ENCODE data around the gene PRKN.

PRKN gene

DNA sequence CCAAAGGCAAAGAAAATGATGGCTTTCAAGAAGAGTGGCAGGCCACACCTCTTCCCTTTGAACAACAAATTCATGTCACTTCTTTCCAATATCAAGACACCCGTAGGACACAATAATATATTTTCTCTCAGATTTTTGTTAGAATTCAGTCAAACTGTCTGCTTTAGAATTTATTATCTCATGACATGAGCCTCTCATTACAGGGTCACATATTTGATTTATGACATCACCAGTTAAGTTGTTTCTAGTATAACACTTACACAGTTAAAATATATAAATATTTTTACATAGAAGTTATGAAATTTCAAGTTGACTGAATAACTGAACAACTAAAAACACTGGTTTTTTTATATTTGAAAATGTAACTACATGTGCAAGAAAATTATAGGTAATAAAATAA is 1133.2 kb downstream of the PRKN start:
- DNase-seq (ENCODE audit: low spot score) = no peak

DNA sequence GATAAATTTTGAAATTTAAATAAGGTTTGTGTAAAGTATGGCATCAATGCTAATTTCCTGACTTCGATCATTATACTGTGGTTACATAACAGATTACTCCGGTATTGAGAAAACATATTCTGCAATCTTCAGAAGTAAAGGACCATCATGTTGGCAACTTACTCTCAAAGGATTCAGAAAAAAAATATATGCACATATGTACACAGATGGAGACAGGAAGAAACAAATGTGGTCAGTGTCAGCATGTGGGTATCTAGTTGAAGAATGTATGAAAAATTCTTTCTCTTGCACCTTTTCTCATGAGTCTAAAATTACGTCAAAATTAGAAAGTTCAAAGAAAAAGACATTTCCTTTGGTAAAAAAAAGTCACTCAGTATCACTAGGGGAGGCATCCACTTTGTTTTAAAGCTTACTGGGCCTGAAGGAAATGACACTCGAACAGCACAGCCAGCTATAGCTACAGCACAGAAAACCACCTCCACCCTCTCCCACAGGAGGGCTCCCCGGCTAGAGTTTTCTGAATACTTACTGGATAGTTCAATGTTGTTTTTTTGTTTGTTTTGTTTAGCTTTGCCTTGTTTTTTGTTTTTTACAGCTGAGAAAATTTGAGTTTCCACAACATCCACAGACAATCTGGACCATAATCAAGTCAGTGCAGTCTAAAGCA is 1136.5 kb downstream of the PRKN start:
- DNase-seq (ENCODE audit: low spot score) = no peak

DNA sequence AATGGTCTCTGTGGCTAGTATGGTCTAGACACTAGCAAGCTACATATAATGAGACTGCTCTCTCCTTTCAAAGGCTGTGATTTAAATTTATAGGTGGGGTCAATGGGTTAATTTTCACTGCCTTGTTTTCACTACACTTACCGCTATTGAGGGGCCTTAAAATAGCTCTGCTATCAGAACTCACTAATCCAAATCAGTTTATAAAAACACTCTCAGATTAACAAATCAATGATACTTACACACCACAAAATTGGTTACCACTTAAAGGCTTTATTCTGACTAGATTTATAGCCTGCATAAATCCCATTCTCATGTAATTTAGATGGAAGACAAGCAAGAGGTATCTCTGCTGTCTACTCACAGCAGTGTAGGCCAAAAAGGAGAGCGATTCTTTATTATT is 1140.7 kb downstream of the PRKN start:
- no peak for DNase-seq (ENCODE audit: low spot score)

DNA sequence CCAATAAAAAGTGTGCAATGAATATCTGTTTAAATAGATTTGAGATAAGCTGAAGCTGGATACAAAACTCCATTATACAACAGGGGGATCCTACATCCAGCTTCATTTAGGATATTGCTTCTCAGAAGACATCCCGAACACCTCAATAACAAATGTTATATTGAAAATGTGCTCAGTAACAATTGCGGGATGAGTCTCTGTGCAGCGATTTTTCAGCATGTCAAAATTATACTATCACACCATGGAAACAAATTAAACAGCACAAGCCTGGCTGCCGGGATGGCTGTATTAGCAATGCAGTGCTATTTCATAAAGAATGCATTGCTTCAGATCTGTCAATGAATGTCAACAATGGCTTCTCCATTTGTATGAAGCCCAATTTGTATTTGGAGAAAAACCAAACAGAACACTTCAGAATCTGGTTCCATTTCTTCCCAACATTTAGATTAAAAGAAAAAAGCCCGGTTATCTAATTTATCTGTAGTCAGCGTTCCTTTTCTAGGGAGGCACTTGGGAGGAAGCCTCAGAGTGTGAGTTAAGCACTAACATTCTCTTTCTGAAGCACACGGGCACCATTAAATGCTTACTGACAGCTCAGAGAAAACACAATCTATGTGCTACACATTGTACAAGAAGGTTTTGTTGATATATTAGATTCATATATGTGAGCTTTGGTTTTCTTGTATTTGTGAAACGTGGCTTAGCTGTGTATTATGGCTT is 1142.8 kb downstream of the PRKN start:
- no peak for DNase-seq (ENCODE audit: low spot score)

DNA sequence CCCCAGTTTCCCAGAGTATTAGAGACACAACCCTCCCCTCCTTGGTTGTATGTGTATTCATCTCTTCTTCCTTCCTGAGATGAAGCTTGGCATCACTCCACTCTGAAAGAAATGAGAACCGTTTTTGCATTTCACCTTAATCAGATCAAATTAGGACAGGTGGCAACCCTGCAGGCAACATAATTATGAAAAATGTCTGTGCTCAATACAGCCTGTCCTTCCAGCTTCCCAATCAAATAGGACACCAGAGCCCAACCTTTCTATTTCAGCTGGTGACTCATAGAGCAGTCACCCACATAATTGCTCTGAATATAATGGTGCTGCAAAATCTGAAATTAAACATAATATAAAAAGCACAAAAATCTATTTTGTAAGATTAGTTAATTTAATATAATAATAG is 1143.5 kb downstream of the PRKN start:
- DNase-seq (ENCODE audit: low spot score) = peak; percentile 62

DNA sequence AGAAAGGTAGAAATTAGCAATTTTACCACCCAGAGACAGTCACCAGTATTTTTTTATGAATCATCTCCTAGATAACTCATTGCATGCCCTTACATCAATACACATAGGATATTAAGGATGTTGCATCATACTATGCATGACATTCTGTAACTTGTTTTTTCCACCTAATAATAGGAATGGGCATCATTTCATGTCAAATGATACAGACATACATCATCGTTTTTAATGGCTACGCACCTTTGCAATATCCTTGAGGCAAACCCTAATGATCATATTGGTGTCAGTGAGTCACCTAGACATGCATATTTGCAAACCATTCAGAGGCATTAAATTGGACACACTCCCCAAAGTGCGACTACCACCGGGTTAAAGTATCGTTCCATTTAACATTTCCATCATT is 1144.0 kb downstream of the PRKN start:
- DNase-seq (ENCODE audit: low spot score) = no peak

DNA sequence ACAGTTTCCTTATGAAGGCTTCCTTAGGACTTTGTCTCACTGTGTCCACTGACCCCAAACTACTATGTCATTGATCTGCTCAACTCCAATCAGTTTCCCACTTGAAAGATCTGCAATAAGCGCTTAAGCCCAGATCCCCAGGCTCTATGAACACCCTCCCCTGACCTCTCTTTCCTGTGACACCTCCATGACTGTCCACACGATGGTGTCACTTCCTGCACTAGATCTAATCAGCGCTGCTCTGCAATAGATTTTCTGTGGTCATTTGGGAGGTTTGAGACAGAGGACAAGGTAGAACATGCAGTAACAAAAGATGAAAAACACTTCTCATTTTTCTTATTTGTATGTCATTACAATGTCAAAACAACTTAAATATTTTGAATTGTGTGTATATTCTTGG is 1149.1 kb downstream of the PRKN start:
- DNase-seq (ENCODE audit: low spot score) = no peak

DNA sequence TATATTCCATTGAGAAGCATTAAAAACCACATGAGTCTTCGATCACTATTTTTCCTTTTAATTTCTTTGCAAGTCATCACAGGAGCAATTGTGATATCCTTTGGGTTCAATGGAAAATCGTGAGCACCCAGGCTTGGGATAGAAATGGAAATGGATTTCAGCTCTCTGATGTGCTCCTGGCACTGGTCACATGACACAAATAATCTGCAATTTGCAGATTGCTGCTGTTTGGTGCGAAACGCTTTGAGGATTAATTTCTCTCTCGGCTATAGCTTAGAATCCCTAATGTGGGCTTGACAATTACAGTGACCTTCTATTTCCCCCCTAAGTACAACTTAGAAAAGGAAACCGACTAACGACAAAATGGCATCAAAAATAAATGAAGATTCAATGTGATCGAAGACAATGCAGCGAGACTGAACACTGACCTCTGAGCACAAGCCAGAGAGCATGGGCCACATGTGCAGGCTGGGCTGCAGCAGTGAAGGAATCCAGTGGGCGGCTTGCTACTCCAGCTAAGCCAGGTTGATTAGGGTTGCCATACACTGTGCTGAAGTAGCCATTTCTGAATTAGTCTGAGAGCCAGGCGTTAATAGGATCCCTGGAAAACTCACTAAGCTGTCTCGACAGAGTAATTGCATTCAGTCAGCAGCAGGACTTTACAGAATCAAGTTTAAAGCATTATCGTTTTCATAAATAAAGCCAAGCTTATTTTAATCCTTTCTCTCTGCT is 1151.9 kb downstream of the PRKN start:
- no peak for DNase-seq (ENCODE audit: low spot score)

DNA sequence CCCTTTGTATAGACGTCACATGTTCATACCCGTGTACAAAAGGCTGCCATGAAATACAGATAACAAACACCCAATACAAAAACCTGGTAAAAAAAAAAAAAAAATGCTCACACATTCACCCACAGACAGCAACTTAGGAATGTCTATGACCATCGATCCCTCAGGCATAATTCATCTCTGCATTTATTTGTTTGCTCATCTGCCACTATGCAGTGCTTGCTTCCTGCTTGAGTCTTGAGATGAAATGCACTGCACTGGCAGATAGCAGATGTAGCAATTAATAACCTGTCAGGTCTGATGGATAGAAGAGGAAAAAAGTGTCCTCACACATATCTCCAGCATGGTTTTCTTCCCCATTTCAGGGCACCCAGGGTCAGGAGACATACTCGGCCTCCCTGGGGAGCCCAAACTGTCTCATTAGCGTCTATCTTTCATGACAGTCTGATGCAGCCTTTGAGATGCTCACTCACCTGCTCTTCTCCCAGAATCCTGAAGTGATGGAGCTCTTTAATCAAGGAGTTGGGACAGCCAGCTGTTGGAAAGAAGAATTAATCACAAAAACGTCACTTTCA is 1158.6 kb downstream of the PRKN start:
- no peak for DNase-seq (ENCODE audit: low spot score)

DNA sequence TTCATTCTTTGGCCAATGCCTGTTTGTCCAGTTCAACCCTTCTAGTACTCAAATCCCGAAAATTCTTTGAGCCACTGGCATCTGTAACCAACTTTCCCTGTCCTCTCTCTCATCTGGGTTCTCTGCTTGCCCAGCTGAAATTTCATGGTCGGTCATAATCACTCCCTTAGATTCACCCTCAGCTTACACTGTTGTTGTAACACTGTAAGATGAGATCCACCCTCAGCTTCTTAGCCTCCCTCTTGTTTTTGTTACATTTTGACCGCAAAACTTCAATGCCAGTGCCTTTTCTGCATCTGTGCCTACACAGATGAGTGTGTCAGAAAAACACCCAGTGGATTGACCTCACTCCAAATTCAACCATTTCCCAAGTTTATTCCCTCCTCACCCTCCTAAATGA is 1162.6 kb downstream of the PRKN start:
- DNase-seq (ENCODE audit: low spot score) = no peak

DNA sequence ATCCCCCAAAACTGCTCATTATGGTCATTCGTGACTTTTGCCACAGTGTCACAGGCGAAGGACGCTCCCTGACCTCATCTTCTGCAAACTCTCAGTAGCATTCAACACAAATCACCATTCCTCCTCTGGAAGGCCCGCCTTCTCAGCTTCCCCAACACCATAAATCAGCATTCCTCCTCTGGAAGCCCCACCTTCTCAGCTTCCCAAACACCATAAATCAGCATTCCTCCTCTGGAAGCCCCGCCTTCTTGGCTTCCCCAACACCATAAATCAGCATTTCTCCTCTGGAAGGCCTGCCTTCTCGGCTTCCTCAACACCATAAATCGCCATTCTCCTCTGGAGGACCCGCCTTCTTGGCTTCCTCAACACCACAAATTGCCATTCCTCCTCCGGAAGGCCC is 1165.7 kb downstream of the PRKN start:
- no peak for DNase-seq (ENCODE audit: low spot score)

DNA sequence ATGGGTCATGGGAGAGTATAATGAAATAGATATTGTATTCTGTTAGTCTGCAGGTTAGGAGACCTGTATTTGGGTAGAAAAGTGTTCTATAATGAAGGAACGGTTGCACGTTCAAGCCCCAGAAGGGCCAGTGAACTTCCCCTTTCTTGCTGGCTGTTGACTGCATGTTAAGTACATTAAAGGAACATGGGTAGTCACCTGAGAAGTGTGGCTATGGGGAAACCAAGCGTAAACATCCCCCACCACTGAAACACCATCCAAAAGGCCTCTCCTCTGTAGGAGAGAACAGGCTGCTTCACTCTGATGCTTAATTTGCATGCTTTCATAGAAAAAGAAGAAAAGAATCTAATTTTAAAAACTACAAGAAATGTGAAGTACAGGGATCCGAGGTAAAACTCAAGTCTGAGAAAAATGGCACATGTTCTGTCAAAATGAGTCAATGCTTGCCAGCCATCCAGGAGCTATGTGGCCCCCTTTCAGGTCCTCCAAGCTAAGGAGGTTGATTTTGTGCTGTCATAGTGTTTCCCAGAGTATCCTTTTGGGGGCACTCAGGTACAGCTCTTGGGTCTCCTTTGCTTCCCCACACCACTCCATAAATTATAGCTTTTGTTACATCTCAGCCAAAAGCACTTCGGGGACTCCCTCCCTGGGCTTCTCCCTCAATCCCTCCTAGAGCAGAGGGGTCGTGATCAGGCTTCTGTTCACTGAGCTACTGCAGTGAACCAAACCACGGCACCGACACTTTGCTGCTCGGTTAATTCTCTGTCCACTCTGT is 1170.0 kb downstream of the PRKN start:
- DNase-seq (ENCODE audit: low spot score) = no peak

DNA sequence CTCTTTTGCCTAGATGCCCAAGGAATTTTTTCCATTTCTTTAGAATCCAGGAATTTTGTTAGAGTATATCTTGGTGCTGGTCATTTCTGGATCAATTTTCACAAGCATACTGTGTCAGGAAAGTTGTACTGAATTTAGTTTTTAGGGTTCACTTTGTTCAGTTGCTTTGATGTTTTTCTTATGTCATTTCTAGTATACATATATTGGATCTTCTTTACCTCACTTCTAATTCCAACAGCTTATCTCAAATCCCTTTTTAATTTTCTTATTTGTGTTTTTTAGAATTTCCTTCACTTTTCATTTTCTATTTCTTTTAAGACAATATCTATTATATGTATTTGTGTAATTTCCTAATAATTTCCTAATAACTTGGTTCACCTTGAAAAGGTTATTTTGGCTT is 1172.7 kb downstream of the PRKN start:
- DNase-seq (ENCODE audit: low spot score) = no peak

DNA sequence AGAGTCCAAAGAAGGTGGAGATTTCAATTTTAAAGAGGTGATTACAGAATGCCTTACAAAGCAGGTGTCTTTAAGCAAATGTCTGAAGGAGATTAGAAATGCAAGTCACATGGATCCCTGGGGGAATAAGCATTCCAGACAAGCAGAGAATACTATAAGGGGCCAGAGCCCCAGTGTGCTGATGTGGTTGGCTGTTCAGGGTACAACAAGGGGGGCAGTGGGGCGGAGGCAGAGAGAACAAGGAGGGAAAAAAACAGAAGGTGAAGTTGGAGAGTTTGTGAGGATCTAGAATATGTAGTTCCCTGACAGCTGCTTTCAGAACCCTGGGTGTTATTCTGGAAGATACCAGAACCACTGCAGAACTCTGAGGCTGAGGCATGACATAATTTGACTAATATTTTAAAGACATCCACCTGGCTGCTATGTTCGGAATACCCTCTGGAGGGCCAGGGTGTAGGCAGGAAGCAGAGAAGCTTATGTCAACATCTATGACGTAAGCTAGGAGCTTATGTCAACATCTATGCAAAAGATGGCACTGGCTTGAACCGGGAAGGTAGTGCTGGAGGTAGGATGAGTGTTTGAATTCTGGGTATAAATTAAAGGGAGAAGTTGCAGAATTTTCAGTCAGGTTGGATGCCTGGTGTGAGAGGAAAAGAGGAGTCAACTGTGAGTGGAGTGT is 1177.5 kb downstream of the PRKN start:
- no peak for DNase-seq (ENCODE audit: low spot score)

DNA sequence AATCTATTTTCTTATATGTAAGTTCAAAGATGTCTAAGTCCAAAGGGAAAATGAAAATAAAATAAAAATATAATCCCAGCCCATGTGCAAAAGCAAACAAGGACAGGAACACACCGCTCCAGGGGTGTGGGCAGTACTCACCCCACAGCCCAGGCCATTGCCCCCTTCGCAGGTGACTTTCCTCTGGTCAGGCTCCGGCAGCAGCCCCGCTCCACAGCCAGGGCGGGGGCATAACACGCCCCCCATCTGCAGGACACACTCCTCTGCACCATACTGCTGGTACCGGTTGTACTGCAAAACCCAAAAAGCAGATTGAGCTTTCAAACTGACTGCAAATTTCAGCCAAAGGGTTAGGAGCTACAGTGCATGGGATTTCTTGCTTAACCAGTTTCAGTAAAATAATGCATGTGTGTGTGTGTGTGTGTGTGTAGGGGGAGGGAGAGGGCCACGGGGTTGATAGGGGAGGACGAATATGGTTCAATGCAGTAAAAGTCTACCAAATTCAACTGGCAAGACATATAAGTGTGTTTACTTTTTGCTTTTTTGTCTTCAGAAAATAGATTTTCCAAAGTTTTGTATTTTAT is 1178.8 kb downstream of the PRKN start:
- no peak for DNase-seq (ENCODE audit: low spot score)

DNA sequence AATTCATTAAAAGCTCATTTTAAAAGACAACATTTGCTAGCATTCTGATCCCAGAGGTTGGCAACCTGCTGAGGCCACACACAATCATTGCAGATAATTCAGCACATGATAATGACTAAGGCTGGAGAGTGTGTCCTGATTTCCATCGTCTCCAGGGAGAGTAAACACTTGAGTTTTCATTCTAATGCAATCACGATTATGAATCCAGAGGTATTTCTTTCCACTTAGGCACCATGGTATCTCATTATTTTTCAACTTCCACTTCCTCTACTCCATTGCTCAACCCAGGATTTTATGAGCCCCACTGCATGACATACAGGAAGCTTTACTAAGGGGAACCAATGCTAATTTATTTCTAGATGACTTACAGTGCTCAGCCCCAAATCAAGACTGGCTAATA is 1179.9 kb downstream of the PRKN start:
- DNase-seq (ENCODE audit: low spot score) = no peak

DNA sequence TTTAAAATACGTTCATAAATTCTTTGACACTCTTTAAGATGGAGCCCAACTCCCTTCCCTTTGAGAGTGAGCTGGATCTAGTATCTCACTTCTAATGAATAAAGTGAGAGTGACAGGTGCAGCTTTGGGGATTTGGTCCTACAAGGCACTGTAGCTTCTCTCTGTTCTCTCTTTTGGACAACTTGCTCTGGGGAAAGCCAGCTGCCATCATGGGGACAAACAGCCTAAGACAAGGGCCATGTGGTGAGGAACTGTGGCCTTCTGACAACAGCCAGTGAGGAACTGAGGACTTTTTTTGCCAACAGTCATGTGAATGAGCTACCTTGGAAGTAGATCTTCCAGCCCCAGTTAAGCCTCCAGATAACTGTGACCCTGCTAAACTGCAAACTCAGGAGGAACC is 1180.9 kb downstream of the PRKN start:
- no peak for DNase-seq (ENCODE audit: low spot score)

DNA sequence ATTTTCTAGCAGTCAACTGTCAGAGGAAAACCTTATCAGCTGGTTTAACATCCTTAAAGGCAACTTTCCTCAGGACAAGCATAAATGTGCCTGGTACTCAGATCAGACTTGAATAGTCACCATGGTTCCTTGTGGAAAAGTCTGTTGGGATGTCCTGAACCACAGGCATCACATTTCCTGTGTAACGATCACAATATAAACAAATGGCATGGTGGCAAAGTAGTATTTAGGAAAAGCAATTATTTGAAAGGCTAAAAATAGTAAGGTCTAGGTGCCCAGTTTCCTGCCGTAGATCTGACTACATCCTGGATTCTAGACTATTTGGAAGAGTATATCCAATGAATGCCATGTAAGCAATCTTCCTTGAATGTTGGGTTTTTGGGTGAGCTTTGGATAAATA is 1181.8 kb downstream of the PRKN start:
- no peak for DNase-seq (ENCODE audit: low spot score)

DNA sequence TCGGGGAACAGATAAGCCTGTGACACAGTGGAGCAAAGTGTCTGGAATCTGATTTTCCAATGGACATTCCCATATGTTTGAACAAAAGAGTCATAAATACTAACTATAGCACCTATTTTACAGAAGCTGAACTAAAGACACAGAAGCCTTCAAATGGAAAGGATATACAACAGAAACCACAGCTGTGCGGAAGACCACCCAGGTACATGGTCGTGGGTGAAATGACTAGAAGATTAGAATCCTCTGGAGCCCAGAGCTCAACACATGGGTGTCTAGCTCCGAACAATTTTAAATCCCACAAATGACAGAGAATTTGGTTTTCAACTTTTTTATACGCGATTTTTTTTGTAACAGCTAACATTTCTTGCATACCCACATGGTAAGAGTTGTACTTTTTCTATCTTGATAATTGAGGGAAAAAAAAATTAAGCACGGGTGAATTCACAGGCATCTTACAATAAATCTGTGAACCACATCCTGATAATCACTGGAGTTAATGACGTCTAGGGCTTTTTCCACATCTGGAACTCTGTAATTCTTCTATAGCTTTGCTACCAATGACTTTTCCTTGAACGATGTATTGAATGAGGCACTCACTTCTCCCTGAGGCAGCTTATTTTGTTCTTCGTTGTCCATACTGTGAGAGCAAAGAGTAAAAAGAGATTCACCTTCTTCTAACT is 1182.6 kb downstream of the PRKN start:
- DNase-seq (ENCODE audit: low spot score) = no peak

DNA sequence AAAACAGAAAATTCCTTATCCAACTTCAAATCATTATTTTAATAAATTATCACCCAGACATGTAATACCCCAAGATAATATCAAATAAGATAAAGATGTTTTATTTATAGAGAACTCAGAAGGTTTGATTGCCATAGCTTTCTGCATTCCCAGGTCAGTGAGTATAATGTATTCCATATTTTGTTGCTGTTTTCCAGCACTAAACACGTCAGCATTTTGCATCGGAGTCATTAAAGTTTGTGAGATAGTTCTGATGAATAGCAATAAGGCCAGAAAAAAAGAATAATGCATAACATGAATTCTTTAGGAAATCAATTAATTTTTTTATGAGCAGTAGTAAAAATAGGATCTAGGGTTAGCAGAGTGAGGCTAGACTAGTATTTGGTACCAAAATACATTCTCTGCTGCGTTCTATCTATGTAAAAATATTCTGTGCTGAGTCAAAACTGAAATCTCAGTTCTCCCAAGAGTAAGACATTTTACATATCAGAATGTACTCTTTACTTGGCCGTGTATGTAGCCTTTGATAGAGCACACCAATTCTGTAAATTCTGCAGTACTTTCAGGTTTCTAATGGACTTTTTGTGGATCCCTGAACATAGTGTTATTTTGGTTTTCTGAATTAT is 1183.8 kb downstream of the PRKN start:
- DNase-seq (ENCODE audit: low spot score) = no peak

Data from cerebellar cortex (tissue), 1 donor.